ENCODE data around the gene ADAM8. TPM values are rescaled to one million over a fixed set of nuclear protein-coding genes. Genes with fewer than 3 reads are reported as not detected.
"Not testable (repeated sequence)": the region's sequence is repeated elsewhere in the genome, so short reads cannot be mapped to it uniquely, and the experiment has no call there.

ADAM8 gene
- total RNA-seq, 2 experiments from 2014 or later: 10.0 to 16.3 TPM

DNA sequence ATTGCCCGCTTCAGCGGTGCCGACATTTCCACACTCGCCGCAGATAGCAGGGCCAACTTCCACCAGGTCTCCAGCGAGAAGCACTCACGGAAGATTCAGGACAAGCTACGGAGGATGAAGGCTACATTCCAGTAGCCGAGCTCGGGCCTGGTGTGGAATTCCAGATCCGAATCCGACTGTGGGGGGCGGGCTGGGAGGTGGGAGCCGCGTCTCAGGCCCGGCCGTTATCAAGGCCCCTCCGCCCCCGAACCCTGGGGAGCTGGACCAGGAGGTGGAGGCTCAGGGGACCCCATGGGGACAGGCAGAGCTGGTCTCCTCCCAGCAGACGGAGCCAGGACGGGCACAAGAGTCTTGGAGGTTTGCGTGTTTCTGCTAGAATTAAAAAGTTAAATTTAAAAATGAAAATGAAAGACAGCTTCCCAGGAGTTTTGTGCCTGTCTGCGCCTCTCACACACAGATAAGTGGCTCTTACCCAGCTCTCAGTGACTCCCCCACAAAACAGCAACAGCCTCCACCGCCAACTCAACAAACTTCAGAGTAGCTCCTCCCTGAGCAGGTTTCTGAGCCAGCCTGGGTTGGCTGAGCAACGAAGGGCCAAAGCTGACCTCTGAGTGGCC lies 51.8 kb downstream of the ADAM8 start:
- Histone ChIP-seq H2AFZ (ENCODE audit: low read length) (no peak overlapping the region), H3K9me2 (ENCODE audit: insufficient read depth, low read length) (no peaks in the 10 kb centered on the region), H3K36me3 (ENCODE audit: insufficient read depth, low read length) (no peaks in the 10 kb centered on the region), H3K79me2 (ENCODE audit: insufficient read depth, low read depth, low read length) (no peaks in the 10 kb centered on the region), H3K4me3 (ENCODE audit: low read depth, low read length, poor library complexity, severe bottlenecking) (no peak overlapping the region), H4K20me1 (ENCODE audit: insufficient read depth, low read length) (no peaks in the 10 kb centered on the region), H3K9me3 (ENCODE audit: low read length) (no peaks in the 10 kb centered on the region), H3K27ac (ENCODE audit: low read depth, low read length, poor library complexity, severe bottlenecking) (no peak overlapping the region), H3K4me2 (ENCODE audit: low read length) (no peak overlapping the region), H3K4me1 (ENCODE audit: insufficient read depth, low read length, poor library complexity, severe bottlenecking) (no peaks in the 10 kb centered on the region)
- TF ChIP-seq, protein P1, sequence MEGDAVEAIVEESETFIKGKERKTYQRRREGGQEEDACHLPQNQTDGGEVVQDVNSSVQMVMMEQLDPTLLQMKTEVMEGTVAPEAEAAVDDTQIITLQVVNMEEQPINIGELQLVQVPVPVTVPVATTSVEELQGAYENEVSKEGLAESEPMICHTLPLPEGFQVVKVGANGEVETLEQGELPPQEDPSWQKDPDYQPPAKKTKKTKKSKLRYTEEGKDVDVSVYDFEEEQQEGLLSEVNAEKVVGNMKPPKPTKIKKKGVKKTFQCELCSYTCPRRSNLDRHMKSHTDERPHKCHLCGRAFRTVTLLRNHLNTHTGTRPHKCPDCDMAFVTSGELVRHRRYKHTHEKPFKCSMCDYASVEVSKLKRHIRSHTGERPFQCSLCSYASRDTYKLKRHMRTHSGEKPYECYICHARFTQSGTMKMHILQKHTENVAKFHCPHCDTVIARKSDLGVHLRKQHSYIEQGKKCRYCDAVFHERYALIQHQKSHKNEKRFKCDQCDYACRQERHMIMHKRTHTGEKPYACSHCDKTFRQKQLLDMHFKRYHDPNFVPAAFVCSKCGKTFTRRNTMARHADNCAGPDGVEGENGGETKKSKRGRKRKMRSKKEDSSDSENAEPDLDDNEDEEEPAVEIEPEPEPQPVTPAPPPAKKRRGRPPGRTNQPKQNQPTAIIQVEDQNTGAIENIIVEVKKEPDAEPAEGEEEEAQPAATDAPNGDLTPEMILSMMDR (conservative IDR thresholded peaks at IDR 0.05; ENCODE audit: low read length): no peak
- no peak for TF ChIP-seq EZH2phosphoT487 (IDR thresholded peaks at IDR 0.05; ENCODE audit: borderline replicate concordance, low read depth, low read length)
- intact Hi-C loops (cut with micrococcal nuclease; ENCODE audit: unreplicated experiment): no loop called here
- no peak for DNase-seq (ENCODE audit: low spot score)
- no TSS peak for BruUV-seq (replicated peaks)
- ChIA-PET CTCF (ENCODE audit: unreplicated experiment) (no interaction called here), POLR2A (interaction anchor here (1.0 kb wide), 1 partner anchor 685 kb away, joined by 3 read pairs; no protein-coding TSS in a partner anchor)

DNA sequence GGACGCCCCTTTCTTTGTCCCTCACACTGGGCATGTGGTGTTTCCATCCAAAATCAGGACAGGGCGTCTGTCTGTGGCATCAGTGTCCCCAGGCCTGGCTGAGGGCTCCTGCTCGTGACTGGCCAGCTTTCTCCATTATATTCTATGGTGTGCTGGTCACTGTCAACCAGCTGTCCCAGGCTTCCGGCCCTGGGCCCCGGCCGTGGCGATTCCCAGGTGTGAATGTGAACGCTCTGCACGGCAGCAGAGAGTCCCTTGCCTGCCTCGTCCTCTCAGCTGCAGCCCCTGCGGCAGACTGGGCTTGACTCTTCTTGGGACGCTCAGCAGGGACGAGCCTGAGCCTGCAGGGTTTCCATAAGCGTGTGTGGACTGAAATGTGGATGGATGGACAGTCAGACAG lies 52.6 kb downstream of the ADAM8 start:
- Histone ChIP-seq H2AFZ (ENCODE audit: low read length) (no peak overlapping the region), H4K20me1 (ENCODE audit: insufficient read depth, low read length) (no peaks in the 10 kb centered on the region), H3K9me2 (ENCODE audit: insufficient read depth, low read length) (no peaks in the 10 kb centered on the region), H3K4me3 (ENCODE audit: low read depth, low read length, poor library complexity, severe bottlenecking) (no peak overlapping the region), H3K4me2 (ENCODE audit: low read length) (no peak overlapping the region), H3K9me3 (ENCODE audit: low read length) (no peaks in the 10 kb centered on the region), H3K27ac (ENCODE audit: low read depth, low read length, poor library complexity, severe bottlenecking) (no peak overlapping the region), H3K79me2 (ENCODE audit: insufficient read depth, low read depth, low read length) (no peaks in the 10 kb centered on the region), H3K36me3 (ENCODE audit: insufficient read depth, low read length) (no peaks in the 10 kb centered on the region), H3K4me1 (ENCODE audit: insufficient read depth, low read length, poor library complexity, severe bottlenecking) (no peaks in the 10 kb centered on the region)
- no peak for DNase-seq (ENCODE audit: low spot score)
- TF ChIP-seq, protein P1 (conservative IDR thresholded peaks at IDR 0.05; ENCODE audit: low read length): no peak
- TF ChIP-seq EZH2phosphoT487 (IDR thresholded peaks at IDR 0.05; ENCODE audit: borderline replicate concordance, low read depth, low read length): no peak
- no TSS peak for BruUV-seq (replicated peaks)
- intact Hi-C loops (cut with micrococcal nuclease; ENCODE audit: unreplicated experiment): no loop called here
- POLR2A ChIA-PET: no interaction called here
- CTCF ChIA-PET (ENCODE audit: unreplicated experiment): no interaction called here

DNA sequence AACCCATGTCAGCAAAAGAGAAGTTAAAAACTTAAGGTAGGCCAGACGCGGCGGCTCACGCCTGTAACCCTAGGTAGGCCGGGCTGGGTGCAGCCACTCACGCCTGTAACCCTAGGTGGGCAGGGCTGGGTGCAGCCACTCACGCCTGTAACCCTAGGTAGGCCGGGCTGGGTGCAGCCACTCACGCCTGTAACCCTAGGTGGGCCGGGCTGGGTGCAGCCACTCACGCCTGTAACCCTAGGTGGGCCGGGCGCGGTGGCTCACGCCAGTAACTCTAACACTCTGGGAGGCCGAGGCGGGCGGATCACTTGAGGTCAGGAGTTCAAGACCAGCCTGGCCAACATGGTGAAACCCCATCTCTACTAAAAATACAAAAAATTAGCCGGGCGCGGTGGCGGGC lies 54.9 kb downstream of the ADAM8 start:
- H3K36me3 ChIP-seq (ENCODE audit: insufficient read depth, low read length); H3K9me2 ChIP-seq (ENCODE audit: insufficient read depth, low read length); H3K9me3 ChIP-seq (ENCODE audit: low read length); H2AFZ ChIP-seq (ENCODE audit: low read length); H3K79me2 ChIP-seq (ENCODE audit: insufficient read depth, low read depth, low read length); H4K20me1 ChIP-seq (ENCODE audit: insufficient read depth, low read length); CTCF ChIA-PET (ENCODE audit: unreplicated experiment); POLR2A ChIA-PET; H3K4me1 ChIP-seq (ENCODE audit: insufficient read depth, low read length, poor library complexity, severe bottlenecking); intact Hi-C loops (cut with micrococcal nuclease; ENCODE audit: unreplicated experiment); DNase-seq (ENCODE audit: low spot score); H3K4me3 ChIP-seq (ENCODE audit: low read depth, low read length, poor library complexity, severe bottlenecking); H3K4me2 ChIP-seq (ENCODE audit: low read length); H3K27ac ChIP-seq (ENCODE audit: low read depth, low read length, poor library complexity, severe bottlenecking); BruUV-seq (replicated peaks): not testable (repeated sequence)

Data from OCI-LY7 (cell line).